ENCODE data around the gene GNG14.
A peak's percentile ranks its signal among the peaks of the same experiment; 100 is the strongest.
"Not testable (repeated sequence)": the region's sequence is repeated elsewhere in the genome, so short reads cannot be mapped to it uniquely, and the experiment has no call there.

Gene GNG14

GRCh38 chr19:12667731-12668302 lies 20.0 kb upstream of the GNG14 start:
- DNase-seq (ENCODE audit: low spot score) = no peak

DNA sequence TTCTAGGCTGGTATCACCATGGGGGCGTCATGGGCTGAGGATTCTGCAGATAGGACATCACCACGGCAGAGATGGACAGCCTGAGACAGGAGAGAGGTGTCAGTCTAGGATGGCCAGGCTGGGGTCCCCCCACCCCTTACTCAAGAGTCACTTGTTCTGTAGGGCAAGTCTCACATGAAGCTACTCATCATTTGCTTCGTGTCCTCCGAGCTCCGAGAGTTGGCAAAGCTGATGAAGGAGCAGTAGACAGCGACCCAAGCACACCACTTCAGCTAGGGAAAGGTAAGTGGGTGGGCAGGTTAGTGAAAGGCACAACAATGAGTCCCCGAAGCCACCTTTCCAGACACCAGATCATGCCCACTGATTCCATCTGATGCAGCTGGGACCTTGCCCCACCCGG lies 19.5 kb upstream of the GNG14 start:
- no peak for DNase-seq (ENCODE audit: low spot score)

DNA sequence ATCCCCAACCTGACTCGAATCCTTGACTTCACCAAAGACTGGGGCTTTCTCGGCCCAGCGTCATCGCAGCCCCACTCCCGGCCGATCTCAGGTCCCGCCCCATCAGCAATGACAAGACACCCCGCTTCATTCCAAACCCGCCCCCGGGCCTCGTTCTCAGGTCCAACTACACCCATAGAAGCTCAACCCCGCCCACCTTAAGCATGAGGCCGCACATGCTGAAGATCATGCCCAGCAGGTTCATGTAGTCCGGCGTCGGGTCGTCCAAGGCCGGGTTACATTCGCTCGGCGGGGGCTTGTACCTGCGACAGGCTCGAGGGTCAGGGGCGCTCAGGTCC lies 18.9 kb upstream of the GNG14 start:
- peak; percentile 62 for DNase-seq (ENCODE audit: low spot score)

DNA sequence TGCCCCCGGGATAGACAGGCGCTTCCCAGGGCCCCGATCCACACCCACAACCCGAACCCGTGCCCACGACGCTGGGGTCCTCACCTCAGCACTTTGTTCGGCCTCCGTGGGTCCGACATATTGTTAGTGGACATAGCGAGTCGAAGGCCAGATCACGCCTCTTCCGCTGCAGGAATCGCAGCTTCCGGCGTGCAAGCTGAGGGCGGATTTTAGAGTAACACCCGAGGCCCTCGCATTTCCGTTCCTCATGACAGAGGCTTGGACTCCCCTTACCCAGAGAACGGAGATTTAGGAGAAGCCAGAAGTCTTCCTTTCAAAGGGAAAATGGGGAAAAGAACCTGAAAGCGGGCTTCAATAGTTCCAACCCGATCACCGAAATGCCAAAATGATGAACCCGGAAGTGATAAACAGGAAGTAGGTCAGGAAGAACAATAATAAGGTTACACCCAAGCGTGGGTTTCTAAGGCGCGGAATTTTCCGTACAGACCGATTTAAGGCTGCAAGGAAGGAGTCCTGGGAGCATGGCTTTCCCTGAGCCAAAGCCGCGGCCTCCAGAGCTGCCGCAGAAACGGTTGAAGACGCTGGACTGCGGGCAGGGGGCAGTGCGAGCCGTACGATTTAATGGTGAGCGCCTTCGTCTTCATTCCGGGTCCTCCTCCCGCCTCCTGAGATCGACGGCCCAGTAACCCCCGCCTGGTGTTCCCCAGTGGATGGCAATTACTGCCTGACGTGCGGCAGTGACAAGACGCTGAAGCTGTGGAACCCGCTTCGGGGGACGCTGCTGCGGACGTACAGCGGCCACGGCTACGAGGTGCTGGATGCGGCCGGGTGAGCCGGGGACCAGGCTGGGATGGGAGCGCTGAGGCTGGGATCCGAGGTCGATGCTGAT lies 18.3 kb upstream of the GNG14 start:
- peak; percentile 76 for DNase-seq (ENCODE audit: low spot score)

GRCh38 chr19:12670159-12670928 lies 17.5 kb upstream of the GNG14 start:
- no peak for DNase-seq (ENCODE audit: low spot score)

GRCh38 chr19:12672744-12673143 lies 15.1 kb upstream of the GNG14 start:
- DNase-seq (ENCODE audit: low spot score) = no peak

GRCh38 chr19:12675399-12675798 lies 12.4 kb upstream of the GNG14 start:
- no peak for DNase-seq (ENCODE audit: low spot score)

GRCh38 chr19:12675940-12676339 lies 11.9 kb upstream of the GNG14 start:
- DNase-seq (ENCODE audit: low spot score) = no peak

GRCh38 chr19:12676384-12676792 lies 11.4 kb upstream of the GNG14 start:
- peak; percentile 84 for DNase-seq (ENCODE audit: low spot score)

DNA sequence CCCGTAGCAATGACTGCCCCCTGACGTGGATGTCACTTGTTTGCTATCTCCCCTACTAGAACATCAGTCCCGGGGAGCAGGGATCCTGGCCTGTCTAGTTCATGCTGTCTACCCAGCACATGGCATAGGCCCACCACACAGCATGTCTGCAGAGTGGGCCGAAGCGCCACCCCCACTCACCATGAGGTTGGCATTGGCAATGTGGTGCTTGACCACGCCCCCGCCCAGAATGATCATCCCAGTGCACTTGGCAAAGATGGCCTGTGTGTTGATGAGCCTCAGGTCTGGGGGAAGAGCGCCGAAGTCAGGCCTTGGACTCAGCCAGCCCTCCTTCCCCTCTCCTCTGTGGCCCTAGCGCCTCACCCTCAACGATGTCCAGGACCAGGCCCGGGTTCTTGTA lies 10.9 kb upstream of the GNG14 start:
- DNase-seq (ENCODE audit: low spot score) = no peak

- not testable (repeated sequence) for DNase-seq (ENCODE audit: low spot score)
These were observed 9.8 kb upstream of the GNG14 start for GRCh38 chr19:12678039-12678438.

DNA sequence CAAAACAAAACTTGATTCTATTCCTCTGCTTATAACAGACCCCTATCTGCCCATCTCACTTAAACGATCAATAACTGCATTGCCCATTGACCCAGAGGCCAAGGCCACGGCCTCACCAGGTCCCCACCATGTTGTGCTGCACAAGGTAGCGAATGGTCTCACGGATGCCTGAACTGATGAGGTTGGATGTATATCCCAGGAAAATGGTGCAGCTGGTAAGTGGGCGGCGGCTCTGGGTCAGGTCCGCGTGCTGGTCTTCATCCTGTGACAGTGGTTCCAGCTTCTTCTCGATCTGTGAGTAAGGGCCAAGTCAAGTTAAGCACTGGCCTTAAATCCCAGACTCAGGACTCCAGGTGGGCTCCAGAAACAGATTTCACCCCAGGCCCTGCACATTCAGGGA lies 7.8 kb upstream of the GNG14 start:
- DNase-seq (ENCODE audit: low spot score) = no peak

GRCh38 chr19:12681074-12681987 lies 6.5 kb upstream of the GNG14 start, which contains the start of gene DHPS:
TSS of gene DHPS (minus strand) at chr19:12681880. CDS start at chr19:12681766, 114 bp downstream.
- peak; percentile 96 for DNase-seq (ENCODE audit: low spot score)

DNA sequence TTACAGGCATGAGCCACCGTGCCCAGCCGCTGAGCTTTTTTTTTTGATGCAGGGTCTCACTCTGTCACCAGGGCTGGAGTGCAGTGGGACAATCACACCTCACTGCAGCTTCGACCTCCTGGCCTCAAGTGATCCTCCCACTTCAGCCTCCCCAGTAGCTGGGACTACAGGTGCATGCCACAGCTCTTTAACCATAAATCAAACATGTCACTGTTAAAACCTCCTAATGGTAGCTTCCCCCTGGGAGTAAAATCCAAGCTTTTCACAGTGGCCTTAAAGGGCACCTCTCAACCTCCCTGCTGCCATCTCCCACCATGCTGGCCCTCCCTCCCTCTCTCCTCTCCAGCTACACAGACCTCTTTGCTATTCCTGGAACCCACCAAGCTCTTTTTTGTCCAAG lies 2.0 kb upstream of the GNG14 start:
- no peak for DNase-seq (ENCODE audit: low spot score)

DNA sequence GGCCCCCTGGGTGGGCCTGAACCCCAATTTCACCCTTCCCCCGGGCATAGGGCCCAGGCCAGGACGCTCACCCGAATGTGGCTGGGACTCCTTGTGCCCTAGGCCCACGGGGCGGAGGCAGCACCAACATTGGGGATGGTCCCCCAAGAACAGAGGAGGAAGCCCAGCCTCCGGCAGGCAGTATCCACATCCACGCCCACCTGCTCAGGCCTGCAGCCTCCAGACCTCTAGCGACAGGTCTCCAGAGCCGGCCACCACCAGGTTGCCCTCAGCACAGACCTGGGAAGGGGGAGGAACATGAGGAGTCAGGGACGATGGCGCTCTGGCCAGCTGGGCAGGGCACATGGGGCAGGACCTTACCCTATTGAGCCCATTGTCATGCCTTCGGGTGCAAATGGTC lies 1.2 kb downstream of the GNG14 start:
- DNase-seq (ENCODE audit: low spot score) = no peak

GRCh38 chr19:12689581-12690216 lies 1.9 kb downstream of the GNG14 start:
- no peak for DNase-seq (ENCODE audit: low spot score)

- DNase-seq (ENCODE audit: low spot score) = no peak
These were observed 5.2 kb downstream of the GNG14 start for GRCh38 chr19:12692960-12693359.

DNA sequence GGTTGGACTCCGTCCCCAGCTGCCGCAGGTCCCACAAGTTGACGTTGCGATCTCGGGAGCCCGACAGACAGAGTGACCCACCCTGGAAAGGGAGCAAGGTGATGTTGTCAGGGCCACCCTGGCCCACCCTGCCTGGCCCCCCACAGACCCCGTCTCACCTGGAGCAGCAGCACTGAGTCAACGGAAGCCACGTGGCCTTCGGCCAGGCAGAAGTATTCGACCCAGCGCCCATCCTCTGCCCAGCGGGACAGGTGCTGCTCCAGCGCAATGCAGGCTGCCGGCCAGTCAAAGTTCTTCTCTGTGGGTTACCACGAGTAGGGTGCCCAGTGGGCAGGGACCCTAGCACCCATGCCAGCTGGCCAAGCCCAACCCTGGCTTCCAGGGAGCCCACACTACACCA lies 6.8 kb downstream of the GNG14 start:
- no peak for DNase-seq (ENCODE audit: low spot score)

DNA sequence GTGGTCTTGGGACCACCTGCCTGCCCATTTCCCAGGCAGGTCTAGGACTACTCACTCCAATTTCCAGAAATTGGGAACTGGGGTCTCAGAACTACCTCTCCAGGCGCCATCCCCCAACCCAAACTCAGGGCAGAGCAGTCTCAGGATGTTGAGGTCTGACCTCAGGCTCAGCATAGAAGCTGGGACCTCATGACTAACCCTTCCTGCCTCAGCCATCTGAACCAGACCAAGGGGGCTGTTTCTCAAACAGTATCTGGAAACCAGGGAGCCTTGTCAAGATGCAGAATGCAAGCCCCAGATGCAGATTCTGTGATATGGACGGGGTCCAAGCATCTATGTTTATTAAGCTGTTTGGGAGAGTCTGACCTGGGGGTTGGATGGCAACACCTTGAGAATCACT lies 7.3 kb downstream of the GNG14 start:
- no peak for DNase-seq (ENCODE audit: low spot score)

- no peak for DNase-seq (ENCODE audit: low spot score)
These were observed 7.7 kb downstream of the GNG14 start for GRCh38 chr19:12695514-12695913.

GRCh38 chr19:12695997-12696365 lies 8.2 kb downstream of the GNG14 start:
- DNase-seq (ENCODE audit: low spot score) = no peak

Data from CD4-positive, alpha-beta T cell treated with Interleukin-2 at 100 ng/mL for 4 hours (primary cell).